Activated T-cell treated with anti-CD3 and anti-CD28 coated beads, Interleukin-2, amount 50 U/mL, for 48 hours (primary cell): Measurements from ENCODE around the gene DCDC2.
"Not testable (repeated sequence)": the region's sequence is repeated elsewhere in the genome, so short reads cannot be mapped to it uniquely, and the experiment has no call there.

Experiments
- DNase-seq, 2 experiments: peaks; one replicate each; pipeline ENCODE4 v3.0.0-alpha.2; 2020

DCDC2 gene

DNA sequence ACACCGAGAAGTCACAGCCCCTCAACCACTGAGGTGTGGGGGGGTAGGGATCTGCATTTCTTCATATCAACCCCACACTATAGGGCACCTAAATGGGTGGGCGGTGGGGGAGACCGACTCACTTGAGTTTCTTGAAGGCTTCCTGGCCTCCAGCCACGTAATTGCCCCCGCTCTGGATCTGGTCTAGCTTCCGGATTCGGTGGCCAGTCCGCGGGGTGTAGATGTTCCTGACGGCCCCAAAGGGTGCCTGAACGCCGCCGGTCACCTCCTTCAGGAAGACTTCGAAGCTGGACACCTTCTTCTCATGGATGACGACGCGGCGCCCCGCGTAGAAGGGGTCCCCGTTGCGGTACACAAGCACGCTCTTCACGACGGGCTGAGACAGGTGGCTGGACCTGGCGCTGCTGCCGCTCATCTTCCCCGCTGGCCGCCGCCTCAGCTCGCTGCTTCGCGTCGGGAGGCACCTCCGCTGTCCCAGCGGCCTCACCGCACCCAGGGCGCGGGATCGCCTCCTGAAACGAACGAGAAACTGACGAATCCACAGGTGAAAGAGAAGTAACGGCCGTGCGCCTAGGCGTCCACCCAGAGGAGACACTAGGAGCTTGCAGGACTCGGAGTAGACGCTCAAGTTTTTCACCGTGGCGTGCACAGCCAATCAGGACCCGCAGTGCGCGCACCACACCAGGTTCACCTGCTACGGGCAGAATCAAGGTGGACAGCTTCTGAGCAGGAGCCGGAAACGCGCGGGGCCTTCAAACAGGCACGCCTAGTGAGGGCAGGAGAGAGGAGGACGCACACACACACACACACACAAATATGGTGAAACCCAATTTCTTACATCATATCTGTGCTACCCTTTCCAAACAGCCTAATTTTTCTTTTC, at the start of gene DCDC2:
DCDC2 (minus strand) TSS at position 724 of the 883 bp plus-strand sequence; CDS start at position 415, 309 bp downstream.
- peak; percentile 39 to 52 for DNase-seq

DNA sequence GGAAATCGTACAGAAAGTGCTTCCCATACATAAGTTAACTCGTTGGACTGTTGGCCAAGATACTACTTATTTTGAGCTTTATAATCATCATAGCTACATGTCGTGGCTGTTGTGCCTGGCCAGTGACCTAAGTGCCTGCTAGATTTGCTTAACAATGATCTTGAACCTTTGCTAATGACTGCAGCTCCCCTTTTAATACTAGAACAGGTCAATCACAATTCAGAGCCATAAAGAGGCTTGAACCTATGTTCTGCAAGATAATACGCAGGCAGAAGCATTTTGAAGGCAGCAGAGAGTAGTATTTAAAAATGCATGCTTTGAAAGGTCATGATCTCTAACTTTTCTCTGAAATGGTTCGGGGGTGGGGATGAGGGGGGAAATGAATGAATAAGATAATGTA, 47.4 kb upstream of the DCDC2 start:
- no peak for DNase-seq

DNA sequence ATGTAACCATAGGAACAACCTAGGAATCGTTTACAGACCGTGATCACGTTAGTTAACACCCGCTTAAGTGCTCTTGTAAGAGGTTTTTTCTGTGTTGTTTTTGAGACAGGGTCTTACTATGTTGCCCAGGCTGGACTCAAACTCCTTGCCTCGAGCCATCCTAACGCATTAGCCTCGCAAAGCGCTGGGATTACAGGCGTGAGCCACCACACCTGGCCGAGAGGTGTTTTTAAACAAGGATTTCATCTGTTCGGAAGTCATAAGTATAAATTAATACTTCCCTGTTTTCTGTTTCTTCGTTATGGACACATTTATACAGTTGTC, 45.6 kb upstream of the DCDC2 start:
- DNase-seq, result no peak

DNA sequence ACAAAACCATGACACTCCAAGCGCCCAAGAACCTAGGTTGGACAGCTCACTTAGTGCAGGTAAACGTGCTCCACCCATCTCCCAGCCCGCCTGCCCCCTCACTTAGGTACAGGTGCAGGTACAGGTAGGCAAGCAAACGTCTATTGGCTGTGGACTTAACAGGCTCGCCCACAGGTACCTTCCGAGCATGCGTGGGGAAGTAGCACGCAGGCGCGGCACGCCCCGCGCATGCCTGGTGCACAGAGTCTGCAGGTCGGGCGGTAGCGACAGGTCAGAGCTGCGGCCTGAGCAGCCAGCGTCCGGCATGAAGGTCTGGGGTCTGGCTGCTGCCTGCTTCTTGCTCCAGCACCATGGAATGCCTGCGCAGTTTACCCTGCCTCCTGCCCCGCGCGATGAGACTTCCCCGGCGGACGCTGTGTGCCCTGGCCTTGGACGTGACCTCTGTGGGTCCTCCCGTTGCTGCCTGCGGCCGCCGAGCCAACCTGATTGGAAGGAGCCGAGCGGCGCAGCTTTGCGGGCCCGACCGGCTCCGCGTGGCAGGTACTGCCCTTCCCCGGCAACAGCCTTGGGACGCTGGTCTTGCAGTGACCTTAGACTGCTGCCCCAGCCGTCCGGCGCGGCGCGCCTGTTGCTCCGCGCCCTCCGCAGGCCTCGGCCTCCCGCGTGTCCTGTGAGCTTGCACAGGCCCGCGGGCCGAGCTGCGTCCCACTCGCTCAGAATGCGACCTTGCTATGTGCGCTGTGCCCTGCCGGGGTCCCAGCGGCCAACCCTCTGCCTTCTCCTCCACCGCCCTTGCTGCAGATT, 45.0 kb upstream of the DCDC2 start, which contains the start of gene MRS2:
MRS2 (plus strand) TSS at position 240 of the 804 bp plus-strand sequence; CDS start at position 351, 111 bp downstream.
- DNase-seq, result peak; percentile 79 to 86

DNA sequence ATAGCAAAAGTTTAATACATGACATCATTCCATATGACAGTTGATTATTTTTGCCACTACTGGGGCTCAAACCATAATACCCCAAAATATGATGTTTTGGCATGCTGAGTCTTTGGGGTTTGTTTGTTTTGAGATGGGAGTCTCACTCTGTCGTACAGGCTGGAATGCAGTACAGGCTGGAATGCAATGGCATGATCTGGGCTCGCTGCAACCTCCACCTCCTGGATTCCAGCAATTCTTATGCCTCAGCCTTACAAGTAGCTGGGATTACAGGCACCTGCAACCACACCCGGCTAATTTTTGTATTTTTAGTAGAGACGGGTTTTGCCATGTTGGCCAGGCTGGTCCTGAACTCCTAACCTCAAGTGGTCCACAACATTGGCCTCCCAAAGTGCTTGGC, 43.6 kb upstream of the DCDC2 start:
- no peak for DNase-seq

DNA sequence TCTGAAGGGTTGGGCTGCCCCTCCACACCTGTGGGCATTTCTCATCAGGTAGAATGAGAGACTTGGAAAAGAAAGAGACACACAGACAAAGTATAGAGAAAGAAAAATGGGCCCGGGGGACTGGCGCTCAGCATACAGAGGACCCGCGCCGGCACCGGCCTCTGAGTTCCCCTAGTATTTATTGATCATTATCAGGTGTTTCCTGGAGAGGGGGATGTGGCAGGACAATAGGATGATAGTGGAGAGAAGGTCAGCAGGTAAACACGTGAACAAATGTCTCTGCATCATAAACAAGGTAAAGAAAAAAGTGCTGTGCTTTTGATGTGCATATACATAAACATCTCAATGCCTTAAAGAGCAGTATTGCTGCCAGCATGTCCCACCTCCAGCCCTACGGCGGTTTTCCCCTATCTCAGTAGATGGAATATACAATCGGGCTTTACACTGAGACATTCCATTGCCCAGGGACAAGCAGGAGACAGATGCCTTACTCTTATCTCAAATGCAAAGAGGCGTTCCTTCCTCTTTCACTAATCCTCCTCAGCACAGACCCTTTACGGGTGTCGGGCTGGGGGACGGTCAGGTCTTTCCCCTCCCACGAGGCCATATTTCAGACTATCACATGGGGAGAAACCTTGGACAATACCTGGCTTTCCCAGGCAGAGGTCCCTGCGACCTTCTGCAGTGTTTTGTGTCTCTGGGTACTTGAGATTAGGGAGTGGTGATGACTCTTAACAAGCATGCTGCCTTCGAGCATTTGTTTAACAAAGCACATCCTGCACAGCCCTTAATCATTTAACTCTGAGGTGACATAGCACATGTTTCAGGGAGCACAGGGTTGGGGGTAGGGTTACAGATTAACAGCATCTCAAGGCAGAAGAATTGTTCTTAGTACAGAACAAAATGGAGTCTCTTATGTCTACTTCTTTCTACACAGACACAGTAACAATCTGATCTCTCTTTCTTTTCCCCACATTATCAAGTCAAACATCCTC, 42.5 kb upstream of the DCDC2 start:
- not testable (repeated sequence) for DNase-seq

DNA sequence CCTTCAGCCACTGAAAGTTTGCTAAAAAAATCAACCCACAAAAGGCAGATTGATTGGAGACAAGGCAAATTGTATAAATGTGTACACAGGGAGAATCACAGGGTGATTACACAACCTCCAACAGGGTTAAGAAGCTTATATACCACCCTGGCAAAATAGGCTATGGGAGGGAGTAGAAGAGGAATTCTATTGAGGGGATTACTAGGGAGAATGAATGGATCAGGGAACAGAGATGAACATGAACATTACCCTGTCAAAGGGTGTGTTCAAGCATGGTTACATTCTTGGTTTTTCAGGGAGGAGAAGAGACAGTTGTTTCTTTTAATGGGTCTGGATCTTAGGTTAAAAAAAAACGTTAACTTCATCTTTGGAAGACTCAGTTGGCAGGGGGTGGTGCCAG, 39.8 kb upstream of the DCDC2 start:
- no peak for DNase-seq

DNA sequence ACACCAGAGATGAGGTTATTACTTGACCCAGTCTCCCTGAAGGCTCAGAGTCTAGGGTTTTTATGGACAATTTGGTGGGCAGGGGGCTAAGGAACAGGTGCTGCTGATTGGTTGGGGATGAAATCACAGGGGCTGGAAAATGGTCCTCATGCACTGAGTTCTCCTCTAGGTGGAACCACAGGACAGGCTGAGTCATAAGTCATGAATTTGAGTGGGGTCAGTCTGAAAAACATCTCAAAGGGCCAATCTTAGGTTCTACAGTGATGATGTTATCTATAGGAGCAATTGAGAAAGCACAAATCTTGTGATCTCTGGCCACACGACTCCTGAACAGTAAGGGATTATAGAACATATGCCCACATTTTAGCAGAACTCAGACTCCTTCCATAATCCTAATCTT, 39.0 kb upstream of the DCDC2 start:
- DNase-seq, result no peak

DNA sequence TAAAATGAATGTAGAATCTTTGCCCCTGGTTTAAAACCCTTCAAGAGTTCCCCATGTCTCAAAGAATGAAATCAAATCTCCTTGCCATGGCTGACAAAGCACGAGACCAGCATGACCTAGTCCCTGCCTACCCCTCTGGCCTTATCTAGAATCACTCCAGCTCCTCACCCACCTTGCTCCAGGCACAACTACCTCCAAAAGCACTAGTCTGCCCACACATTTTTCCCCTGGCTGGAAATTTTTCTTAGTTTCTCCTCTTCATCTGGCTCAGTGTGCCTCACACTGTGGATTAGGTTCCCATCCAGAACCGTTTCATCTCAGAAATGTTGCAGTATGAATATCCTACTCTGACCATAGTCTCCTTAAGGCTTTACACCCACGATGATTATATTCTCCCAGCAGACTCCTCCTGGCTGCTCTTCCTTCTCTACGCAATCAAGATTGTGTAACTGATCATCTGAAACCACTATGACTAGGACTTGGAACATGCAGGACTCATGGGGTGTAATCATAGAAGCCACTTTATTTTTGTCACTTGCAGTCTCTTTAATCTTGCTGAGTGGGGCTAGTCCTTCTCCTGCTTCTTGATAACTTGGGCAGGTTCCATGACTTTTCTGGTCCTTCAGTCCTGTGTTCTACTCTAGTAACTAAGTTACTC, 37.0 kb upstream of the DCDC2 start:
- no peak for DNase-seq

DNA sequence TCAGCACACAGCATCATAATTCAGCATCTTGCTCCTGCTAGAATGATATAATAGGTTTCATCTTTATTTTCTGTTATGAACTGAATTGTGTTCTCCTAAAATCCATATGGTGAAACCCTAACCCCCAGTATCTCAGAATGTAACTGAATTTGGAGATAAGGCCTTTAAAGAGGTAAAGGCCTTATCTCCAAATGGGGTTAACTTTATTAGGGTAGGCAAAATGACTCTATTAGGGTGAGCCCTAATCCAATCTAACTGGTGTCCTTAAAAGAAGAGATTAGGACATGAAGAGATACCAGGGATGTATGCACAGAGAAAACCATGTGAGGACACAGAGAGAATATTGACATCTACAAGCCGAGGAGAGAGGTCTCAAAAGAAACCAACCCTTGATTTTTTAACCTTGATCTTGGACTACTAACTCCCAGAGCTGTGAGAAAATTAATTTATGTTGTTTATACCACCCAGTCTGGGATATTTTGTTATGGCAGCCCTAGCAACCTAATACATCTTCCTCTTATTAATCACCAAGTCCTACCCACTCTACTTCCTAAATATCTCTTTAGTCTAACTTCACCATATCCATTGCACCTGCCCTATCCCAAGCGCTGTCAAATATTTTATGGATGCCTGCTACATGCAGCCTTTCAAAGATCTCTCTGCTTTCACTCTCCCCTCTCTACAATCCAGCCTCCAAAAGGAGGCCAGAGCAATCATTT, 36.4 kb upstream of the DCDC2 start:
- DNase-seq, result no peak

DNA sequence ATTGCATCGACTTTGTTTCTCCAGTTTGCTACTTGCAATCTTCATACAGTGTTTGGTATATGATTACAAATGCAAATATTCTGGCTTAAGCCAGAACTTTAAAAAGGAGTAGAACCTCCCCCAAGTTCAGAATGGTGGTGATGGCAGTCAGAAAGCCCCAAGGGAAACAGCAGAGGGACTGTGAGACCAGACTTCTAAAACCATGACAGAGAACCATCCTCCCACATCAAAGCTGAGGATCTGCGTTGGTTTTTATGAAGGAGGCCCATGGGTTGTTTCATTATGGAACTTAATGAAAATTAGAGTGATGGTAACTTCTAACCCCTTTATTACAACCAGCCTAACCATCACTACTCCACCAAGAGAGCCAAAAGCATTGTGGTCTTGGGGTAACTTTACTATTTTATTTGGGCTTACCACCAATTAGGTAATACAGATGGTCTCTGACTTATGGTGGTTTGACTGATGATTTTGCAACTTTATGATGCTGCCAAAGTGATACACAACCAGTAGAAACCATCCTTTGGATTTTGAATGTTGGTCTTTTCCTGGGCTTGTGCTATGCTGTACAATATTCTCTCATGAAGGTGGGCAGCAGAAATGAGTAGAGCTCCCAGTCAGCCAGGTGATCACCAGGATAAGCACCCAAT, 34.0 kb upstream of the DCDC2 start:
- DNase-seq, result no peak

DNA sequence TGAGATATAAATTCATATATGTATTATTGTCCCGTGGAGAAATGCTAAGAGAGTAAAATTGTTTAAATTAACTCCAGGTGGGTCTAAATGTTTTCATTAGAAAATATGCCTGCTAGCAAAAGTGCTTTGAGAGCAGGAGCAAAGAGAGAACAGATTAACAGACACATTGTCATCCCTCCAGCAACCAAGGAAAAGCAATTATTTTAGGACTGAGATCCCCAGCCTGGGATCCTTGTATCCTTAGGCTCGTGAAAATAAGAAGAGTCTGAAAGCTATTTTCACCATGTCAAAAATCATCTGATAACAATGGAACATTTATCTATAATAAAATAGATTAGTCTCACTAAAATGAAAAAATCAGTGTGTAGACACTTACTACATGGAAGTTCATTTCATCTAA, 33.3 kb upstream of the DCDC2 start:
- no peak for DNase-seq

DNA sequence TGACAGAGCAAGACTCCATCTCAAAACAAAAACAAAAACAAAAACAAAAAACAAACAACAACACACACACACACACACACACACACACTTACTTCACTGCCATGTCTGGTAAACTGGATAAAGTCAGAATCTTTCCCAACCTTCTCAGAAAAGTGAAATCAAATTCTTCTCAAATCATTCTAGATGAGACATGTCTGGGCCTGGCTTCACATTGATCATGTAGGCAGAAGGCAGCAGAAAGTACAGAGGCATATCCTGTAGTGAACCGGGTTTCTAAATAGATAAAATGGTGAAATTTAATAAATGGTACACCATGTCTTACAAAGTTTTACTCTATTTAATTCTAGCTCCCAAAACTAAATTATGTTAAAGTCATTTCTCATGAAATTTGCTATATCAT, 30.0 kb upstream of the DCDC2 start:
- DNase-seq, result no peak

DNA sequence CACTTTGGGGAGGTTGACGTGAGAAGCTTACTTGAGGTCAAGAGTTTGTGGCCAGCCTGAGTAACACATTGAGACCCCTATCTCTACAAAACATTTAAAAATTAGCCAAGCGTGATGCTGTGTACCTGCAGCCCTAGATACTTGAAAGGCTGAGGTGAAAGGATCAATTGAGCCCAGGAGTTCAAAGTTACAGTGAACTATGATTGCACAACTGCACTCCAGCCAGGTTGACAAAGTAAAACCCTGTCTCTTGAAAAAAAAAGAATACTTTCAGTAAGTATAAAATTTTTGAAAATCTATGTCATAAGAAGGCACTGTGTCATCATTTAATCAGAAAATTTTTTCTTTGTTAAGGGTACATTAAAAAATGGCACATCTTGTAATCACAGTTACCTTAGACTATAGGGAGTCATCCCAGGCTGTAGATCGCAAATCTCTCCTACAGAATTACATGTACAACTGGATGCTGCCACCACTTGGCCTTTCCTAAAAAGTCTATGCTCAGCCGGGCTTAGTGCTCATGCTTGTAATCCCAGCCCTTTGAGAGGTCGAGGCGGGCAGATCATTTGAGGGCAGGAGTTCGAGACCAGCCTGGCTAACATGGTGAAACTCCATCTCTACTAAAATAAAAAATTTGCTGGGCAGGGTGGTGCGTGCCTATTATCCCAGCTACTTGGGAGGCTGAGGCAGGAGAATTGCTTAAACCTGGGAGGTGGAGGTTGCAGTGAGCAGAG, 27.8 kb upstream of the DCDC2 start:
- no peak for DNase-seq

DNA sequence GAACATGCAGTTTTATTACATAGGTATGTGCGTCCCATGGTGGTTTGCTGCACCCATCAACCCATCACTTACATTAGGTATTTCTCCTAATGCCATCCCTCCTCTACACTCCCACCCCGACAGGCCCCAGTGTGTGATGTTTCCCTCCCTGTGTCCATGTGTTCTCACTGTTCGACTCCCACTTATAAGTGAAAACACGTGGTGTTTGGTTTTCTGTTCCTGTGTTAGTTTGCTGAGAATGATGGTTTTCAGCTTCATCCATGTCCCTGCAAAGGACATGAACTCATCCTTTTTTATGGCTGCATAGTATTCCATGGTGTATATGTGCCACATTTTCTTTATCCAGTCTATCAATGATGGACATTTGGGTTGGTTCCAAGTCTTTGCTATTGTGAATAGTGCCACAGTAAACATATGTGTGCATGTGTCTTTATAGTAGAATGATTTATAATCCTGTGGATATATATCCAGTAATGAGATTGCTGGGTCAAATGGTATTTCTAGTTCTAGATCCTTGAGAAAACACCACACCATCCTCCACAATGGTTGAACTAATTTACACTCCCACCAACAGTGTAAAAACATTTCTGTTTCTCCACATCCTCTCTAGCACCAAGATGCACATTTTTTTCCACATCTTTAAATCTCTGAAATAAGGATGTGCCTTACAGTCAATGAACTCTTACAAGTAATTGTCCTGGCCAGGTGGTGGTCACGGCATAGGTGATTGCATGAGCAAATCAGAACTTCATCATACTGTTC, 26.7 kb upstream of the DCDC2 start:
- DNase-seq, result not testable (repeated sequence)

DNA sequence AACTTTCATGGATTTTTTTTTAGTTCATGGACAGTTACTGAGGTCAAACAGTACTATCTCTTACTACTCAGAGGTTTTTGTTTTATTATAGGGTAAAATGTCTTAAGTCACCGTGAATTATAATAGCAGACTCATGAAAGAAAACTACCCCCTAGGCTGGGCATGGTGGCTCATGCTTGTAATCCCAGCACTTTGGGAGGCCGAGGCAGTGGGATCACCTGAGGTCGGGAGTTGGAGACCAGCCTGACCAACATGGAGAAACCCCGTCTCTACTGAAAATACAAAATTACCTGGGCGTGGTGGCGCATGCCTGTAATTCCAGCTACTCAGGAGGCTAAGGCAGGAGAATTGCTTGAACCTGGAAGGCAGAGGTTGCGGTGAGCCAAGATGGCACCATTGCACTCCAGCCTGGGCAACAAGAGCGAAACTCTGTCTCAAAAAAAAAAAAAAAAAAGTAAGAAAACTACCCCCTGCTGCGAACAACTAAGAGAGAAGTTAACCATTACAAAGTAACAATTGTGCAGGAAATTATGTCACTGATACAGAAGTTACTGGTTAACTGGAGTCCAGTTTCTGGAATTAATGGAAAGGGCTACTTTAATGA, 25.1 kb upstream of the DCDC2 start:
- DNase-seq, result not testable (repeated sequence)

DNA sequence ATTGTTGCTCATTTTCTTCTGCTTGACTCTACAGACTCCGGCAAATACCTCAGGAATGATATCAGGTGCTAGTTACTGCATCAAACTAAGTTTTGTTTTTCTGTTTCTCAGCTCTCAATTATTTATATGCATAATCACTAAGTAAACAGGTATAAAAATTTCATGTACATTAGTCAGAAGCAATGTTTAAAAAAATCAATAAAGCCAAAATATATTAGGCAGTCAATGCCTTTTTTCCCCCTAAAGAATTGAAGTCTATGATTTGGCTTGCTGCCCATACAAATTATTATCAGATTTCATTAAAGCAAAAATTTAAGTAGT, 24.3 kb upstream of the DCDC2 start:
- DNase-seq, result no peak

DNA sequence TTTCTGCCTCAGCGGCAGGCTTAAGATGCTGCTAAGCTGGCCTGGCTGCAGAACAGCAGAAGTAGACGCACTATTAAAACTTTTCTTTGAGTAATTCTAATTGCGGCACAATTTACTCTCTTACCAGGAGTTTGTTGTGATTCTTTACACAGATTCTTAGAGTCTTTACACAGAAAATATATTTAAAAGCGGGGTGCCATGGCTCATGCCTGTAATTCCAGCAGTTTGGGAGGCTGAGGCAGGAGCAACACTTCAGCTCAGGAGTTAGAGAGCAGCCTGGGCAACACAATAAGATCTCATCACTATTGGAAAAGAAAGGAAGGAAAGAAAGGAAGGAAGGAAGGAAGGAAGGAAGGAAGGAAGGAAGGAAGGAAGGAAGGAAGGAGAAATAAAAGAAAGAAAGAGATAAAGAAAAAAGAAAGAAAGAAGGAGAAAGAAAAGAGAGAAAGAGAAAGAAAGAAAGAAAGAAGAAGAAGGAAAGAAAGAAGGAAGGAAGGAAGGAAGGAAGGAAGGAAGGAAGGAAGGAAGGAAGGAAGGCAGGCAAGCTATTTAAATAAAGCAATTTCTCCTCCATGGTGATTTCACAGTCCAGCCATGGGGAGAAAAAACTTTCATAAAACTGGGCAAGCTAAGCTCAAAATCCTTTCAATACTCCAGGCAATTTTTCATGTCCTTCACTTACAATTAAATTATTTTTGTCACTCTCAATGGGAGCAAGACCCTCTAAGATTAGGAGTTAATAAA, 23.8 kb upstream of the DCDC2 start:
- DNase-seq, result no peak
